HG03575 (cell line): Measurements from ENCODE around the gene DOCK1.
"Not testable (repeated sequence)": the region's sequence is repeated elsewhere in the genome, so short reads cannot be mapped to it uniquely, and the experiment has no call there.

Source experiments
- ATAC-seq: cut with Tn5 transposase; IDR thresholded peaks from one replicate; pipeline ENCODE4 v1.9.1; 2021; ENCODE audit not compliant: unreplicated experiment, insufficient number of reproducible peaks, low FRiP score; ENCODE audit errors: extremely low read depth

DOCK1 gene

GRCh38 chr10:127303105-127303504, 397.9 kb downstream of the DOCK1 start:
- no peak for ATAC-seq

- no peak for ATAC-seq
Measured at GRCh38 chr10:127303746-127304145, 398.5 kb downstream of the DOCK1 start.

- ATAC-seq = no peak
Measured at GRCh38 chr10:127306479-127306878, 401.3 kb downstream of the DOCK1 start.

GRCh38 chr10:127307338-127307737, 402.1 kb downstream of the DOCK1 start:
- no peak for ATAC-seq

- ATAC-seq = no peak
Measured at GRCh38 chr10:127308031-127308430, 402.8 kb downstream of the DOCK1 start.

GRCh38 chr10:127309619-127310018, 404.4 kb downstream of the DOCK1 start:
- not testable (repeated sequence) for ATAC-seq

GRCh38 chr10:127310430-127310829, 405.2 kb downstream of the DOCK1 start:
- ATAC-seq = no peak

GRCh38 chr10:127310923-127311322, 405.7 kb downstream of the DOCK1 start:
- no peak for ATAC-seq

GRCh38 chr10:127313996-127314700, 408.9 kb downstream of the DOCK1 start:
- ATAC-seq = no peak

- no peak for ATAC-seq
Measured at GRCh38 chr10:127314797-127315196, 409.6 kb downstream of the DOCK1 start.

GRCh38 chr10:127315888-127316287, 410.7 kb downstream of the DOCK1 start:
- no peak for ATAC-seq

- ATAC-seq = no peak
Measured at GRCh38 chr10:127318396-127318795, 413.2 kb downstream of the DOCK1 start.

GRCh38 chr10:127319271-127319670, 414.0 kb downstream of the DOCK1 start:
- ATAC-seq = no peak

GRCh38 chr10:127319691-127320090, 414.5 kb downstream of the DOCK1 start:
- no peak for ATAC-seq

- ATAC-seq = no peak
Measured at GRCh38 chr10:127320176-127320575, 414.9 kb downstream of the DOCK1 start.

- no peak for ATAC-seq
Measured at GRCh38 chr10:127322286-127322685, 417.1 kb downstream of the DOCK1 start.

- no peak for ATAC-seq
Measured at GRCh38 chr10:127325506-127325905, 420.3 kb downstream of the DOCK1 start.

- ATAC-seq = no peak
Measured at GRCh38 chr10:127326883-127327282, 421.7 kb downstream of the DOCK1 start.

GRCh38 chr10:127331696-127332095, 426.5 kb downstream of the DOCK1 start:
- no peak for ATAC-seq

- ATAC-seq = no peak
Measured at GRCh38 chr10:127332631-127333030, 427.4 kb downstream of the DOCK1 start.

- ATAC-seq = no peak
Measured at GRCh38 chr10:127337801-127338200, 432.6 kb downstream of the DOCK1 start.
